Fibroblast of mammary gland (primary cell): ENCODE data around the gene ACOX2.

Source experiments
- DNase-seq: peaks from one replicate; pipeline ENCODE4 v3.0.0-alpha.2; 2010; ENCODE audit warnings: low read depth
- H3K4me3 ChIP-seq: 2 replicates; pipeline ENCODE4 v1.5.1; 2011; ENCODE audit warnings: low read depth, mild to moderate bottlenecking, low read length, moderate library complexity; ENCODE audit not compliant: control insufficient read depth
- TF ChIP-seq, protein P1 (sequence below): conservative IDR thresholded peaks from 2 replicates; pipeline ENCODE4 v1.5.1; 2011; ENCODE audit warnings: low read depth, low read length, inconsistent platforms; ENCODE audit not compliant: control insufficient read depth, insufficient read depth

The ACOX2 gene

GRCh38 chr3:58562498-58562897 is 25.5 kb upstream of the ACOX2 start:
- no peak for DNase-seq
- TF ChIP-seq, protein P1, sequence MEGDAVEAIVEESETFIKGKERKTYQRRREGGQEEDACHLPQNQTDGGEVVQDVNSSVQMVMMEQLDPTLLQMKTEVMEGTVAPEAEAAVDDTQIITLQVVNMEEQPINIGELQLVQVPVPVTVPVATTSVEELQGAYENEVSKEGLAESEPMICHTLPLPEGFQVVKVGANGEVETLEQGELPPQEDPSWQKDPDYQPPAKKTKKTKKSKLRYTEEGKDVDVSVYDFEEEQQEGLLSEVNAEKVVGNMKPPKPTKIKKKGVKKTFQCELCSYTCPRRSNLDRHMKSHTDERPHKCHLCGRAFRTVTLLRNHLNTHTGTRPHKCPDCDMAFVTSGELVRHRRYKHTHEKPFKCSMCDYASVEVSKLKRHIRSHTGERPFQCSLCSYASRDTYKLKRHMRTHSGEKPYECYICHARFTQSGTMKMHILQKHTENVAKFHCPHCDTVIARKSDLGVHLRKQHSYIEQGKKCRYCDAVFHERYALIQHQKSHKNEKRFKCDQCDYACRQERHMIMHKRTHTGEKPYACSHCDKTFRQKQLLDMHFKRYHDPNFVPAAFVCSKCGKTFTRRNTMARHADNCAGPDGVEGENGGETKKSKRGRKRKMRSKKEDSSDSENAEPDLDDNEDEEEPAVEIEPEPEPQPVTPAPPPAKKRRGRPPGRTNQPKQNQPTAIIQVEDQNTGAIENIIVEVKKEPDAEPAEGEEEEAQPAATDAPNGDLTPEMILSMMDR: no peak
- no peak overlapping the region for H3K4me3 ChIP-seq

DNA sequence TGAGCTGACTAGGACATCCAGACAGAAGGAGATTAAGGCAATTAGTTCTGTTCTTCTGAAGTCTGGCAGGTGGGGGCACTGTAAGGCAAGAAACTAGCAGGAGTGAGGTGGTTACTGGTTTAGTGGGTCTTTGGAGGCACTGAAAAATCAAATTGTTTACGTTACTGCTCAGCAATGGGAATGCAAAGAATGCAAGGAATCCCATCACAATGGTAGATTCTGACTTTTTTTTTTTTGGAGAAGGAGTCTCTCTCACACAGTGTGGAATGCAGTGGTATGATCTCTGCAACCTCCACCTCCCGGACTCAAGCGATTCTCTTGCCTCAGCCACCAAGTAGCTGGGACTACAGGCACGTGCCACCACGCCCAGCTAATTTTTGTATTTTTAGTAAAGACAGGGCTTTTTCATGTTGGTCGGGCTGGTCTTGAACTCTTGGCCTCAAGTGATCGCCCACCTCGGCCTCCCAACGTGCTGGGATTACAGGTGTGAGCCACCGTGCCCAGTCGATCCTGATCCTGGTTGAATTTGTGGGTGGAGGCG is 23.9 kb upstream of the ACOX2 start:
- TF ChIP-seq, protein P1: peak; percentile 55
- peak; percentile 80 for DNase-seq
- no peak overlapping the region for H3K4me3 ChIP-seq

DNA sequence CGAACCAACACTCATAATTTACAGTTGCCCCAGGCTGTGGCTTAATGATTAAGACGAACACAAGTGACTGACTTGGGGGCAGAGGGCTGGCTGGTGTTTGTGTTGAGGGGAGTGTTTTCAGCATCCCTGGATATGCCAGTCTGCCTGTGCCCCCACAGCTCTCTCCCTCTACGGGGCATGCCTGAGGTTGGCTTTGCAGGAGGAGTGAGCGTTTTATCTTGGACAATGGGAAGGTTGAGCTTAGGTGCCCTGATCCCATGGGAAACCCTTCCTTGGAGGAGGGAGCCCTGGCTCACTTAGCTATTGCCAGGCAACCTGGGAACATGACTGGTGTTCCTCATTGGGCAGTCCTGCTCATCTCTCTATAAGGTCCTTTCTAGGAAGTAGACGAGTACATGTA is 22.6 kb upstream of the ACOX2 start:
- H3K4me3 ChIP-seq: no peak overlapping the region
- no peak for DNase-seq

DNA sequence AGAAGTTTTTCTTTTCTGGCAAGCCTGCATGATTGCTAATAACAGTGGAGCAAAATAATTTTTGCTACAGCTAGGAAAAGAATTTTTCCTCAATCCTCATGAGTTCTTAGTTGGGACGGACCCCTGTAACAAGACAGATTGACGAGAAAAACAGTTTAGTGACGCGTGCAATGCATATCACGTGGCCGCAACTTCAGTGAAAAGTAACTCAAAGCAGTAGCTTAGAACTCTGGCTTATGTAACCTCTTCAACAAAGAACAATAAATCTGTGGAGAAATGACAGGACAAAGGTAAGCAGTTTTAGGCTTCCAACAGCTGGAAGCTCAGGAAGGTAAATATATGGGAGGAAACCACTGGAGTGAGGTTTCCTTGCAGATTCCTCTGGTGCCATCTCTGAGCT is 20.5 kb upstream of the ACOX2 start:
- DNase-seq: no peak
- TF ChIP-seq, protein P1: no peak

More for the DNA sequence above, 22.6 kb upstream of the ACOX2 start:
- TF ChIP-seq, protein P1: no peak

DNA sequence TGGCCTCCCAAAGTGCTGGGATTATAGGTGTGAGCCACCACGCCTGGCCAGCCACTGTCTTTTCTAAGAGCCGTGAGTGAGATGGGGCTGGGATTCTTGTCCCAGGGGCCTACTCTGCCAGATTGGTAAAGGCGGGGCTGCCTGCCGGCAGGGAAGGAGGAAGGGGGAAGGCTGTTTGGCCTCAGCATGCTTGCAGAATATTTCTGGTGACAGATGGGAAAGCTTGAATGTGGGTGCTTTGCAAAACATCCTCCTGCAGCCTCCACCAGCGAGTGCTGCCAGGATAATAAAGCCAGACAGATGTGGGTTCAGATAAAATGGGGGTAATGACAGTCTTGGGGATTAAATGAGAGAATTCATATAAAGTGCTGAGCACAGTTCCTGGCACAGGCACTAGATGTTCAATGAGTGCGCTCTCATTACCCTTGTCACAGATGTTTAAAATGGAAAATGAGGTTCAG is 19.8 kb upstream of the ACOX2 start:
- H3K4me3 ChIP-seq: no peak overlapping the region
- TF ChIP-seq, protein P1: no peak
- DNase-seq: no peak

More for the DNA sequence above, 20.5 kb upstream of the ACOX2 start:
- no peak overlapping the region for H3K4me3 ChIP-seq

GRCh38 chr3:58556001-58556400 is 19.0 kb upstream of the ACOX2 start:
- DNase-seq: no peak
- TF ChIP-seq, protein P1: no peak
- no peak overlapping the region for H3K4me3 ChIP-seq

DNA sequence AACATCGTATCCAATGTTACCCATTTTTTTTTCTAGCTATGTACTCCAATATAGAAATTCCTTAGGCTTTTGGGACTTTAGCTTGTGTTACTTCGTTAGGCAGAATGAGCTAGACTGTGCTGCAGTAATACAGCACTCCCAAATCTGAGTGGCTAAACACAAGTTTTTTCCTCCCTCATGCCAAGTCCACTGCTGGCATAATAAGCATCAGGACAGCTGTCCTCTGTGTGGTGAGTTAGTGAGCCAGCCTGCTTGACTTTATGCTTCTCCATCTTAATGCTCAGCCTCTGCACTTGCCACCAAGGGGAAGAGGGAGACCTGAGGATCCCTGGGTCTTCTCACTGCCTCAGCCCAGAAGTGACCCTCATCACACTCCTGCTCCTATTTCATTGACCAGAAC is 18.2 kb upstream of the ACOX2 start:
- no peak overlapping the region for H3K4me3 ChIP-seq
- TF ChIP-seq, protein P1: no peak
- no peak for DNase-seq
